Thyroid gland (tissue), 4 donors: ENCODE data around the gene SLC1A5. TPM values are rescaled to one million over a fixed set of nuclear protein-coding genes. Genes with fewer than 3 reads are reported as not detected.
A peak's percentile ranks its signal among the peaks of the same experiment; 100 is the strongest.

Experiments used
- DNase-seq, 2 donors: peaks; one replicate each; pipeline ENCODE4 v3.0.0-alpha.2; 2019
- H3K27ac ChIP-seq, 3 donors: fragments of 200-600 bp; sonication (generic); 1 replicate in 2 of 3; 2 replicates in 1 of 3; pipeline ENCODE4 v1.5.1; 2016 to 2019; ENCODE audit warnings: mild to moderate bottlenecking in 1 of 3, moderate library complexity in 1 of 3
- H3K27me3 ChIP-seq: fragments of 200-600 bp; sonication (generic); one replicate; pipeline ENCODE4 v1.5.1; 2019
- H3K36me3 ChIP-seq, 2 donors: fragments of 200-600 bp; sonication (generic); one replicate each; pipeline ENCODE4 v1.5.1; 2016 to 2019
- H3K4me1 ChIP-seq, 2 donors: fragments of 200-600 bp; sonication (generic); one replicate each; pipeline ENCODE4 v1.5.1; 2017 to 2019
- H3K4me3 ChIP-seq, 3 donors: fragments of 200-600 bp; sonication (generic); replicated peaks in 1 of 3; 1 replicate in 2 of 3; 2 replicates in 1 of 3; pipeline ENCODE4 v1.5.1; 2016; ENCODE audit warnings: mild to moderate bottlenecking in 1 of 3
- H3K9me3 ChIP-seq: fragments of 200-600 bp; sonication (generic); one replicate; pipeline ENCODE4 v1.5.1; 2017
- CTCF ChIP-seq, 6 experiments: fragments of 200-600 bp in 3 of 6; fragments of 450-650 bp in 3 of 6; sonication (generic) in 3 of 6; IDR thresholded peaks; one replicate each; pipeline ENCODE4 v1.5.1; 2016 to 2019; ENCODE audit warnings: antibody characterized with exemption in 6 of 6, mild to moderate bottlenecking in 2 of 6, inconsistent platforms in 1 of 6, moderate library complexity in 1 of 6
- POLR2A ChIP-seq, 2 donors: fragments of 450-650 bp; IDR thresholded peaks; one replicate each; pipeline ENCODE4 v1.6.1; 2017; ENCODE audit warnings: antibody characterized with exemption in 2 of 2, mild to moderate bottlenecking in 2 of 2, moderate library complexity in 1 of 2
- WGBS, 2 donors: methylation state at CpG; one replicate each; pipeline ENCODE4 v1.1.5; 2017; 5-methylcytosine and 5-hydroxymethylcytosine counted together
- intact Hi-C: fragments of 100-400 bp; cut with DNase I; formaldehyde crosslinking; loops from one replicate; pipeline ENCODE4 v1.15.1; 2023
- total RNA-seq, 4 donors: library from RNA; depleted of rRNA; stranded (reverse); fragments of >200 nt; gene quantifications; one replicate each; pipeline ENCODE4 v1.2.3, GENCODE V29; 2016

Gene SLC1A5
- total RNA-seq, 4 donors from 2014 or later, result 9.3 to 18.5 (median 11.8) TPM

GRCh38 chr19:46788968-46789338 is 559 bp upstream of the SLC1A5 start:
- Histone ChIP-seq H3K4me1 (peaks cover 12 to 36% of the 10 kb centered on the region in 2 donors), H3K27ac (no peak overlapping the region), H3K4me3 (no peak overlapping the region), H3K9me3 (no peaks in the 10 kb centered on the region), H3K36me3 (no peaks in the 10 kb centered on the region), H3K27me3 (no peaks in the 10 kb centered on the region)
- intact Hi-C loops, result no loop called here
- 56 to 64% methylated on average over 9 of the region's 9 CpGs for WGBS, 2 donors
- TF ChIP-seq POLR2A (IDR thresholded peaks at IDR 0.05) (no peak), CTCF (IDR thresholded peaks at IDR 0.05) (no peak)
- DNase-seq, result no peak

- 0% methylated on average over 13 to 46 of the region's 80 CpGs for WGBS, 2 donors
- Histone ChIP-seq H3K27ac (peak overlapping the region in 2 of 3 donors; percentile 73 to 76), H3K9me3 (no peaks in the 10 kb centered on the region), H3K27me3 (no peaks in the 10 kb centered on the region), H3K4me3 (peak overlapping the region in 2 of 3 donors; percentile 14 to 43), H3K36me3 (no peaks in the 10 kb centered on the region), H3K4me1 (peaks cover 12 to 36% of the 10 kb centered on the region in 2 donors)
- DNase-seq, result peak; percentile 20 to 26
- intact Hi-C loops, result no loop called here
- no peak for TF ChIP-seq CTCF (IDR thresholded peaks at IDR 0.05)
- TF ChIP-seq POLR2A (IDR thresholded peaks at IDR 0.05), result no peak
Measured at GRCh38 chr19:46787331-46788261, 798 bp downstream of the SLC1A5 start.

- 9 to 20% methylated on average over 5 of the region's 5 CpGs for WGBS, 2 donors
- TF ChIP-seq POLR2A (IDR thresholded peaks at IDR 0.05), result no peak
- no peaks in the 10 kb centered on the region for H3K27me3 ChIP-seq
- no peaks in the 10 kb centered on the region for H3K9me3 ChIP-seq
- peaks cover 12 to 36% of the 10 kb centered on the region in 2 donors for H3K4me1 ChIP-seq
- no peak for DNase-seq
- intact Hi-C loops, result no loop called here
- H3K4me3 ChIP-seq, result peak overlapping the region in 1 of 3 donors; percentile 43
- peak overlapping the region; percentile 64 to 76 (median 73) for H3K27ac ChIP-seq
- no peaks in the 10 kb centered on the region for H3K36me3 ChIP-seq
Measured at GRCh38 chr19:46787040-46787330, 1.4 kb downstream of the SLC1A5 start.

DNA sequence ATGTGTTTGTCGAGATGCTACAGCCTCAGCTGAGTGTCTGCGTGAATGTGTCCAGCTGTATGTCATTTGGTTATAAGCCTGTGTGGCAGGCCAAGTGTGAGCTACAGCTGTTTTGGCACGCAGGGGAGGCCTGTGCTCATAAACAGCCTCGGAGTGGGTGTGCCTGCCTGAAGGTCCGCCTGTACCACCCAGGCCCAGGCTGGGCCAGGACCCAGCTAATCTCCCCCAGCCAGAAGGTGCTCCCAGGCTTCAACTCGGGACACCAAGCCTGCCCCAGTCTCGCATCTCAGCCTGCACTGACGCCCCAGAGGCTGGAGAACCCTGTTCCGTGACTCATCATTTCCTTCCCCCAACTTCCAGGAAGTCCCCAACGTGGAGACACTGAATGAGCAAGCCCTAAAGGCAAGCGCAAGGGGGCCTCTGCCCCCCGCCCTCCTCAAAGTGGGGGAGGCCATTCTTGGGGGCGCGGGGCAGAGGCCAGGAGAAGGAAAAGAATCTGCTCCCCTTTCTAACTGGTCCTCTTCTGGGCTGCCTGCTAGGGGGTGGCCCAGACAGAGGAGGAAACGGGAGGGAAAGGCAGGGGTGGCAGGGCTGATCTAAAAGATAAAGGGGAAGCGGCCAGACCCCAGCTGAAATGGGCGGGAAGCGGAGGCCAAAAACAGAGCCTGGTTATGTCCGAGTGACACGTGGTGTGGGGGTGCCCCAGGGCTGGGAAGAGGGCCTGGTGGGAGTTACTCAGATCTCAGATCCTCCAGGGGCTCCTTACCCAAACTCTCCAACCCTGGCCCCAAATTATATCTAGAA is 2.0 kb downstream of the SLC1A5 start:
- intact Hi-C loops, result no loop called here
- no peaks in the 10 kb centered on the region for H3K9me3 ChIP-seq
- H3K4me3 ChIP-seq, result peak overlapping the region in 1 of 3 donors; percentile 43
- H3K36me3 ChIP-seq, result no peaks in the 10 kb centered on the region
- no peak for TF ChIP-seq POLR2A (IDR thresholded peaks at IDR 0.05)
- TF ChIP-seq CTCF (IDR thresholded peaks at IDR 0.05), result no peak
- peak; percentile 13 to 28 for DNase-seq
- peaks cover 12 to 36% of the 10 kb centered on the region in 2 donors for H3K4me1 ChIP-seq
- 41 to 47% methylated on average over 17 to 20 of the region's 20 CpGs for WGBS, 2 donors
- peak overlapping the region; percentile 64 to 76 (median 73) for H3K27ac ChIP-seq
- H3K27me3 ChIP-seq, result no peaks in the 10 kb centered on the region

DNA sequence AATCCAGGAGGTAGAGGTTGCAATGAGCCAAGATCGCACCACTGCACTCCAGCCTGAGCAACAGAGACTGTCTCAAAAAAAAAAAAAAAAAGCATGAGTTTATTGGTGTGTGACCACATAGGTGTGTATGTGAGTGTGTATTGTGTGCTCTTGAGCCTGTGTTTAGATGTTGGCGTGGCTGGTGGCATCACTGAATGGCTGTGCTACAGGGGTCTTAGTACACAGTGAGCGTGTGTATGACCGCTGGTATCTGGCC is 2.5 kb downstream of the SLC1A5 start:
- H3K9me3 ChIP-seq, result no peaks in the 10 kb centered on the region
- H3K36me3 ChIP-seq, result no peaks in the 10 kb centered on the region
- 46 to 67% methylated on average over 2 to 4 of the region's 4 CpGs for WGBS, 2 donors
- no peak for TF ChIP-seq CTCF (IDR thresholded peaks at IDR 0.05)
- no peak for TF ChIP-seq POLR2A (IDR thresholded peaks at IDR 0.05)
- no peak for DNase-seq
- H3K4me1 ChIP-seq, result peaks cover 12 to 36% of the 10 kb centered on the region in 2 donors
- intact Hi-C loops, result no loop called here
- H3K4me3 ChIP-seq, result no peak overlapping the region
- peak overlapping the region in 2 of 3 donors; percentile 73 to 76 for H3K27ac ChIP-seq
- no peaks in the 10 kb centered on the region for H3K27me3 ChIP-seq
